HG03280 (cell line): ENCODE results near the gene GNS.
"Not testable (repeated sequence)": the region's sequence is repeated elsewhere in the genome, so short reads cannot be mapped to it uniquely, and the experiment has no call there.

ENCODE experiments used
- ATAC-seq: cut with Tn5 transposase; IDR thresholded peaks from one replicate; pipeline ENCODE4 v1.9.1; 2021; ENCODE audit warnings: mild to moderate bottlenecking, moderate library complexity; ENCODE audit not compliant: unreplicated experiment

GNS gene

DNA sequence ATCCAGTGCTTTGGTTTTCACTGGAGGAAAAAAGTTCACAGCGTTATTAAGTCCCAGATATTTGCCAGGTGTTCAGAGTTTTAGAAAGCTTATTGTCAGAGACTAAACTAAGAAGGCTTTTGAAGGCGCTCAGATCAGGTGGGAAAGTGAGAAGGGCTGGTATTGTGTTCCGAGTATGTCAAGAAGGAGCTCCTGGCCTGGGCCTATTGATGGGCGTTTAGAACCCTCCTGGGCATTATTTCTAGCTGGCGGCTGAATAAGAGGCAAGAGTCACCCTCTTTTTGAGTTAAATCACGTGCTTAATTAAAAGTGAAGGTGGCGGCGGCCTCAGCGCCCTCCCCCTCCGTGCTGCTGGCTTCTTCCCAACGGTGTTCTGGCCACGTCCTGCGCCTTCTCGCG lies 20.9 kb upstream of the GNS start:
- ATAC-seq: no peak

DNA sequence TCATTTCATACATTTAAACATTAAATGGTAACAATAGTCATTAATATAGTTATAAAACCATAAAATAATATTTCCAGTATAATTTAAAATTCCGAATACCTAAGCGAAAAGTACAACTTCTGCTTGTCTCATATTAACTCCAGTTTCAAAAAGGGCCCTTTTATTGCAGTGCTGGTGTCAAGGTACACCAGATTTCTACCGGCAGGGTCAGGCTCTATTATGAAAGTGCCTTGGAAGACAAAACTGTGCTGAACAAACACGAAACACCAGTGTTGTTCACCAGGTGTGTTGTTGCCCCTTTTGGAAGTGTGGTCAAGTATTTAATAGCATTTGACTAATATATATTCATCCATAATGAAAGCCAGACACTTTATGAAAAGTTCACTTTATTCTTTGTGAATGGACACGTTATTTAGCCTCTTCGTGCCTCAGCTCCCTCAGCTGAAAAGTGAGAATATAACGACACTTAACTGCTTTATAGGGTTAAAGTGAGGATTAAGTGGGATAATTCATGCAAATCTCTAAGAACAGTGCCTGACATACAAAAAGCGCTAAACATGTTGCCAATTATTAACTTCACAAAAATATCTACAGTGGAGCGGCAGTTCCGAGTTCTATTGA lies 20.3 kb upstream of the GNS start:
- ATAC-seq: no peak

DNA sequence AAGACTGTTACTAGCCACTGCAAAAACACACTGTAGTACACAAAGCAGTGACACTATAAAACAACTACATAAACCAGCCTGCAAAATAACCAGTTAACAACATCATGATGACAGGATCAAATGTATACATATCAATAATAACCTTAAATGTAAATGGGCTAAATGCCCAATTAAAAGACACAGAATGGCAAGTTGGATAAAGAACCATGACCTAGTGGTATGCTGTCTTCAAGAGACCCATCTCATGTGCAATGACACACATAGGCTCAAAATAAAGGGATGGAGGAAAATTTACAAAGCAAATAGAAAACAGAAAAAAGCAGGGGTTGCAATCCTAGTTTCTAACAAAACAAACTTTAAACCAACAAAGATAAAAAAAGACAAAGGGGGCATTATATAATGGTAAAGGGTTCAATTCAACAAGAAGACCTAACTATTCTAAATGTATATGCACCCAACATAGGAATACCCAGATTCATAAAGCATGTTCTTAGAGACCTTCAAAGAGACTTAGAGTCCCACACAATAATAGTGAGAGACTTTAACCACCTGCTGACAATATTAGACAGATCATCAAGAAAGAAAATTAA lies 16.0 kb upstream of the GNS start:
- ATAC-seq: not testable (repeated sequence)

DNA sequence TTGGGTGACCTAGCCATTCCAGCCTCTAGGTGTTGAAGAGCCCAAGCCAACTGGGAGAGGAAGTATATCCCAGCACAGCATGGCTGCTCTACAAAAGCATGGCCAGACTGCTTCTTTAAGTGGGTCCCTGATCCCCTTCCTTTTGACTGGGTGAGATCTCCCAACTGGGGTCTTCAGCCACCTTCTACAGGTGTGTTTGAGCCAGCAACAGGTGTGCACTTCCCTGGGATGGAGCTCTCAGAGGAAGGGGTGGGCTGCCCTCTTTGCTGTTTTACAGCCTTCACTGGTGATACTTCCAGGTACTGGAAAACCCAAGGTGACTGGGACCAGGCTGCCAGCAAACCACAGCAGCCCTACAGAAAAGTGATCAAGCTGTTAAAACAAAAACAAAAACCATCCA lies 14.2 kb upstream of the GNS start:
- ATAC-seq: no peak

DNA sequence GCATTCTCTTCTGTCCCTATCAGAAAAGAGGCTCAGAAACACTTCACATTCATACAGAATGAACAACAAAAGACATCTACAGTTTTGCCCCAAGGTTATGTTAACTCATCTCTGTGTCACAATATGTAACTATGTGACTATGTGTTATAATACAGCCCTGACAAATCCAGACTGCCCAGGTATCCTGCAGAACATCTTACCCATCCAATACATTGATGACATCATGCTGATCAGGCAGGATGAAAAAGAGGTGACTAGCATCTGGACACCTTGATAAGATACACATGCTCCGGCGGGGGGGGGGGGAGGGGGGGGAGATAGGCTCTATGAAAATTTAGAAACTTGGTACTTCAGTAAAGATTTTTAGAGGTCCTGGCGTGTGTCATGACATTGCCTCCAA lies 8.3 kb upstream of the GNS start:
- ATAC-seq: no peak

DNA sequence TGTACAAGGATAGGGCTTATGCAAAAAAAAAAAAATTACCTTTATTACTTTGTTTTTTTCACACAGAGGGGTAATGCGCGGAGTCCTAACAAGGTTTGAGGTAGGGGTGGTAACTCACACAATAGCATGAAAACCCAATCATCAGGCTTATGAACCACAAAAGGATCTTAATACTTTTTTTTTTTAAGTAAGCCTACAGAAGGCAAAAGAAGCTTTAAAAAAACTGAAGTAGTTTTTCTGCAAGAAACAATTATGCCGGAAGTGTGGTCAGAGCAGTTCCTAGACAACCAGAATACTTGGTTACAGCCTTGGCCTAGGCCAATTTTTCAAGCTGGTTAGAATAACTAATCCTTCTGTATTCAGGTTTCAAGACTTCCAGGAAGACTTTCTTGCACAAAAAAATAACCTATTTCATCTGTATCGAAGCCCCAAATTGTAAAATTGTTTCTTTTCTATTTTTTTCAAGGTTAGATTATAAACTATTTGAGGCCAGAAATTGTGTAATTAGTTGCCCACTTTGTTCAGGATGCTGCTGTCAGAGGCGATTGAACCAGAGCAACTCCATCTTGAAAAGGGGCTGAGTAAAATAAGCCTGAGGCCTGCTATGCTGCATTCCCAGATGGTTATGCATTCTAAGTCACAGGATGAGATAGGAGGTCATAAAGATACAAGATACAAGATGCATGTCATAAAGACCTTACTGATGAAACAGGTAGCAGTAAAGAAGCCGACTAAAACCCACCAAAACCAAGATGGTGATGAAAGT lies 1.8 kb upstream of the GNS start:
- no peak for ATAC-seq

DNA sequence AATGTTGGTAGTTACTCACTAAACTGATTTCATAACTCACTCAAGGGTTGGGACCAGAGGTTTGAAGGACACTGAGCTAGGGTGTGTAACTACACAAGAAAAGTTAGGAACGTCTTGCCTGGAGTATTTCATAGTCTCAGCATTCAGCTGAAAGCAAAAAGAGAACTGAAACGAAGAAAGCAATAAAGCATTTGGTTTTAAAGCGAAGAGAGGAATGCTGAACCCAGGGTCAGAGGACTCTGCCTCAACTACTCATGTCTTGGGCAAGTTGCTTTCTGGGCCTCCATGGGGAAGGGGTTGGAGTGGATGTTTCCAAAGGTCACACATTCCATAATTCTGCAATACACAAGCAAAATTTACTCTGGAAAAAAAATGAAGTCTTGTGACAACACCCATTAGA lies 1.4 kb downstream of the GNS start:
- ATAC-seq: no peak

DNA sequence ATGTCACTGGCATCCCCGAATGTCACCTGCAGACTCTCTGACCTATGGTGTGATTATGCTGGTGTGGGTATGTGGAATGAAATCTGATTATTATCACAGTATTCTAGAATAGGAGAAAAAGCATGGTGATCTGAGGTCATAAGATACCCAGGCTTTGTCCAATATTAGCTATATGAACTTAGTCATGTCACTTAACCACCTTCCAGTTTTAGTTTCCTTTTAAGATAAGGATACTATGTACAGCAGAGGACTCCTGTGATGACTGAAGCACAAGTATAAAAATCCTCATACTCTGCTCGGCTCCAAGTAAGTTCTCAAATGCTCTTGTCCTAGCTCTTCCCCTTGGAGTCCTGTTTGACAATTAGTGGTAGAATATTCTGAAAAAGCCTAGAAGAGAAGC lies 2.8 kb downstream of the GNS start:
- peak; percentile 35 for ATAC-seq

DNA sequence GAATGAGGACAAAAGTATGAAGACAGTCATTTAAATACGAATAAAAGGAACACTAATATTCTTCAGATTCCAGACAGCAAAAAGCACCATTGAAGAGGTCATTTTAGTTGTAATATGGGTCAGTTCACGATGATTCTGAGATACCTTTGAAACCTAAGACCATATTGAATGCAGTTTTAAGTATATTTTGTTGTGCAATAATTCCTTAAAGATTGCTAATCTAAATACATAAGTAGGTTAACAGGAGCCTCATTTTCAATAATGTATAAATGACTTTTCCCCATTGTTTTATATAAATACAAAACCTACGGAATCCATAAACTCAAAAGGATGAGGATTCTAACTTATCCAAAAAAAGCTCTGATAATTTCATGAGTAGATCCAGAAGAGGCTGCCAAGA lies 5.8 kb downstream of the GNS start:
- ATAC-seq: no peak

DNA sequence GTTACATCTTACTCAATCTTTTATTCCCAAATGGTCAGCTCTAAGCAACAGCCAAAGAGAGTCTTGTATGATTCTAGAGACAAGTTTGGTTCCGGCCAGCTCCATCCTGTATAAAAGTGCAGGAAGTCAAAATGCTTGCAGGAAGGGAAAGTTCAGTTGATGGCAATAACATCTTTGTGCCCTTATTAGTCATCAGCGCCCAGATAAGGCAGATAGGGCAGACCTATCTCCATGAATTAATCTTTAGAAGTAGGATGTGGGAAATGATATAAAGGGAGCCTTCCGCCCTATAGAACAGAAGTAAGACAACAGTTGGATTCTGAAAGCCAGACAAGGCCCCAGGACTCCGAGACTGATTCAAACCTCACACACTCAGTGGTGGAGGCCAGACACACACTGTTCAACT lies 6.4 kb downstream of the GNS start:
- no peak for ATAC-seq

DNA sequence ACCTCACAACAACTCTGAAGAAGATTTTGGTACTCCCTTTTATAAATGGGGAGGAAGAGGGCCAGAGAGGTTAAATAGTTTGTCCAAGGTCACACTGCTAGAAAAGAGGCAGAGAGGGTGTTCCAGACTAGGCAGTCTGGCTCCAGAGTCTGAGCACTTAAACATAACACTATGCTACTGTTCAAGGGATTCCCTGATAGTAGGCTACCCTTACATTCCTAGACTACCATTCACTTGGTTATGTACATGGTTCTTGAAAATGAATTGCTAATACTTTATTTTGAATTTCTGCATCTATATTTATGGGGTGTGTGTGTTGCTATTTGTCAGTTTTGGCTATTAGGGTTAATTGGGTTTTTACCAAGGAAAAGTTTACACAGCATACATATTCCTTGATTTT lies 7.2 kb downstream of the GNS start:
- no peak for ATAC-seq

DNA sequence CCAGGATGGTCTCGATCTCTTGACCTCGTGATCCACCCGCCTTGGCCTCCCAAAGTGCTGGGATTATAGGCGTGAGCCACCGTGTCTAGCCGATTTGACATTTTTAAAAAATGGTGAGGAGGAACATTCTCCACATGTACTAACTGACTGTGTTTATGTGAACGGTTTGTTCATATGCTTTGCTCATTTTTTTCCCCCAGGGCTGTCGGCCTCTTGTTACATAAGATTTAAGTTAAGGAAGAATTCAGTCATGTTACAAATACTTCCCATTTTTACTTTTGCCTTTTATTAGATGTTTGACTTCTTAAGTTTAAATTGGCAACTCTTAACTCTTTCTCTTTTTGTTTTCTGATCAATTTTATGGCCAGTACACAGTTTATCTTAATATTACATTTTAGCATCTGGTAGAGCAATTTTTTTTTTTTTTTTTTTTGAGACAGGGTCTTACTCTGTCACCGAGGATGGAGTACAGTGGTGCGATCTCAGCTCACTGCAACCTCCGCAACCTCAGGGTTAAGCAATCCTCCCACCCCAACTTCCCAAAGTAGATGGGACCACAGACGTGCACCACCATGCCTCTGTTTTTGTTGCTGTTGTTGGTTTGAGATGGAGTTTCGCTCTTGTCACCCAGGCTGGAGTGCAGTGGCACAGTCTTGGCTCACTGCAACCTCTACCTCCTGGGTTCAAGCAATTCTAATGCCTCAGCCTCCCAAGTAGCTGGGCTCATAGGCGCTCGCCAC lies 9.6 kb downstream of the GNS start:
- ATAC-seq: no peak

DNA sequence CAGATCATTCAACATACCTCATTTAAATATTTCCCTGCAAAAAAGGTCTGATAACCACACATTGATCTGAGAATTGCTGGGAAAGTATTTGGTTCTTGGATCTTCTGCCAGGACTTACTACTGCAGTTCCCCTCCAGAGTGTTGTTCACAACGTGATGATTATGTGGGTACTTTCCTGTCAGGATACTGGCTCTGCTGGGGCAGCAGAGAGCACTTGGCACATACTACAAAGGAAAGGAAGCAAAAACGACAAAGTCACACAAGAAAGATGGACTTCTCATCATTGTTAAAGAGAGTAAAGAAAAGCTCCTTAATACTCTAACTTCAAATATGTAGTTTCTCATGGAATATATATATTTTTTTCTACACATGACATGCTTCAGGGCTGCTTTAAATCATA lies 11.5 kb downstream of the GNS start:
- ATAC-seq: no peak

DNA sequence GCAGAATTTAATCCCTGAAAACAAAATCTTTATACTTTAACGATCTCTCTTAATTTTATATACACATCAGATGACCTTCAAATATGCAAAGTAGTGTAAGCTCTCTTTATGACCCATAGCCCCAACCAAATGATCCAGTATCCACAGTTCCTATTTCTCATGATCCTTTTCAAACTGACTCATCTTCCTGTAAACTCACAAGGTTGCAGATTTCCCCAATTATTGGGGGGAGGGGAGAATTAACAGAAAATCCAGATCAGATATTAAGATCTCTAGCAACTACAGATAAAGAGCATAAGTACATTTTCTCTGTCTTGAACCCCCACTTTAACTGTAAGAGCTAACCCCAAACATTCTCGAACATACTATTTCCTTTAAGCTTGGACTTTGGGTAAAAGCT lies 12.5 kb downstream of the GNS start:
- ATAC-seq: no peak

DNA sequence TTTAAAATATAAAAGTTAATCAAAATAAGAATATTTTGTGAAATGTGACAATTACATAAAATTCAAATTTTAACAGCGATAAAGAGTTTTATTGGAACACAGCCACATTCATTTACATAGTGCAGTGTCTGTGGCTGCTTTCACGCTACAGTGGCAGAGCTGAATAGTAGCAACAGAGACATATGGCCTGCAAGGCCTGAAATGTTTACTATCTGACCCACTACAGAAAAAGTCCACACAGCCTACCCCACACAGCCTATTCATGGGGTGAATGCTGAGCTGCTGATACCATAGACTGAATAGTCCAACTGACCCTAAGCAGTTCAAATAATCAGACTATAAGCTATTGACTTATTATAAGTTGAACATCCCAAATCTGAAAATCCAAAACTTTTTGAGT lies 13.2 kb downstream of the GNS start:
- ATAC-seq: no peak

DNA sequence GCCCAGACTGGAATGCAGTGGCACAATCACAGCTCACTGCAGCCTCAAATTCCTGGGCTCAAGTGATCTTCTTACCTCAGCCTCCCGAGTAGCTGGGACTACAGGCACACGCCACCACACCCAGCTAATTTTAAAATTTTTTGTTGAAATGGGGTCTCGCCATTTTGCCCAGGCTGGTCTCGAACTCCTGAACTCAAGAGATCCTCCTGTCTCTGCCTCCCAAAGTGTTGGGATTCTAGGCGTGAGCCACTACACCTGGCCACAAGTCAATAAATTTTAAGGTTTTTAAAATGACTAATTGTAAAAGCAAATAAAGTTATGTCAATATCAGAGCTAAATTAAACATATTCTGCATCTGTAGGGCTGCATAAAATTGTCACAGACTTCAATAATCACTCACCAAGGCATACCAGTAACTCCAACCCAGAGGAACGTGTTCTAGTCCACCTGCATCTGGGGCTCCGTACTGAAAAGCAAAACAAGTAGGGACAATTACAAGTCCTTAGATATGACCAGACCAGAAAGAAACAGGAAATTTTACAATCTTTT lies 13.9 kb downstream of the GNS start:
- no peak for ATAC-seq

DNA sequence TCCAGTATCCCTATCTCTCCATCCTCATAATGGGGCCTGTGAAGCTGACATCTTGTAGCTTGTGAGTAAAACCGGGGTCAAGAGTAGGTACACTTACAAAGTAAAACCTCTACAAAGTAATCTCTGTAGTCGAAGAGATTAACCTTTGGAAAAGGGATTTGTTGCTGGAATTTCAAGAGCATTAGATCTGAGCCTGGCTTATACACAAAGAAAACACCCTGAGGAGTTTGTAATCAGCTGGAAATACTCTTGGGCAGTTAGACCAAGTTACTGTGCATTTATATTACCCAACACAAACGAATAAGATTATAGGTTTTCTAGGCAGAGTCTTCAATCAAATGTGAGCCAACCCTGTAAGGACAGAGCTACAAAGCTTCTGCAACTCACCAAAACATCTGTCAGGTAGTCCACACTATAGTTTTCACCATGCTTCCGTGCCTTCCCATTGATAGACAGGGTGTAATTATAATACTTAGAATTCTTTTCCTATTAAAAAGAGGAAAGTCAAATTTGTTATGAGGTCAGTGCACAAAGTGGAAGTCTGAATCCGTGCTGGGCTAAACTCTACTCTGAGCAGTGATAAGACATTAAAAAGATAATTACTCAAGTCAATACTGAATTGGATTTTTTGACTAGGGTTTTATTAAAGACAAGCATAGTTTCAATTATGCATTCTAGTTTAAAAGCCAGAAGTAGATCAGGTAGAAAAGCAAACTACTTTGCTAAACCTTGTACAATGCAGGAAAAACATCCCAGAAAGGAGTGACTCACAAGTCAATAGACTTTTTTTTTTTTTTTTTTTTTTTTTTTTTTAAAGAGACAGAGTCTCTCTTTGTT lies 14.6 kb downstream of the GNS start:
- no peak for ATAC-seq

DNA sequence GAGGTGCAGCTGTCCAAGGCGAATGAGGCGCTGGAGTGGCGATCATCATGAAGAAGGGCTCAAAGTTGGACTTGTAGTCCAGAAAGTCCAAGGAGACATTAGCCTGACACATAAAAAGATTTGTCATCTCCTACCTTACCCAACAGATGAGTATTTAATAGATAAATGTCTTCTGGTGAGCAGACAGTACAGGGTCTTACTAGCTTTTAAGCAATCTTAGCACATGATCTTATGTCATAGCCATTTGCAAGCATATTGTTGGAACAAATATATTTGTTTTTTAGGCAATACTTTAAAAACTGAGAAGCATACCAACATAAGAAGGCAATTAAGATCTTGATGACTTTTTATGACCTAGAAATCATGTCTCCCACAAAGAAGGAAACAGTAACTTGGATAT lies 16.0 kb downstream of the GNS start:
- no peak for ATAC-seq

DNA sequence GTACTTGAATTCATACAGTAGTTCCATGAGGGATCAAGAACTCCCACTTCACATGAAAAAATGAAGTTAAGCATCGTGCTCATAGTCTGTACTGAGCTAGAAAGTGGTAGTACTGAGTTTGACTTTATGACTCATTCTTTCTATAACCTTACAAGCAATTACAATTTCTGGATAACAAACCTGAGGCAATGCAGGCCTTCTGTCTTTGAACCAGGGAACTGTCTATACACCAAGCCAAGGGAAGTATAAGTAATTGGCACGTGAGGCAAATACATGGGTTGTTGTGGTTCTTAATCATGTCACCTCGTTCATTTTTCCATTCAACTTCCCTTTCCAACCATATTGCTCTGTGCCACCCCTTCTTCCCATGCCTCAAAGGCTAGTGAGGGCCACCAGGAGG lies 16.8 kb downstream of the GNS start:
- ATAC-seq: no peak

DNA sequence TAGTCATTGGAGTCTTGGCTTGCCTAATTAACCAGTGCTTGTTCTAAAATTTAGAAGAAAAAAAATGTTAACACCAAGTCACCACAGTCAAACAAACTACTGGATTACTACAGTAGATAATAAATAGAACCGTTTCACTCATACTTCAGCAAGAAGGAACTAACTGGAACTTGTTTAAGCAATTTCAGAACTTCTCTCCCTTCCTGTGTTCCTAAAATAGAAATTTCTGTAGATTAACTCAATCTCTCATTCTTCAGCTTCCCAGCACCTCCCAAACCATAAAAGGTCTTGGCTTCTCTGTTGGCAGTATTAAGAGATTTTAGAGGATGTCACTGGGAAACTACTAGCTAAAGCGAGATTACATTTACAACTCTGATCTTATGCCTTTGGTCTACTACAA lies 18.6 kb downstream of the GNS start:
- no peak for ATAC-seq

DNA sequence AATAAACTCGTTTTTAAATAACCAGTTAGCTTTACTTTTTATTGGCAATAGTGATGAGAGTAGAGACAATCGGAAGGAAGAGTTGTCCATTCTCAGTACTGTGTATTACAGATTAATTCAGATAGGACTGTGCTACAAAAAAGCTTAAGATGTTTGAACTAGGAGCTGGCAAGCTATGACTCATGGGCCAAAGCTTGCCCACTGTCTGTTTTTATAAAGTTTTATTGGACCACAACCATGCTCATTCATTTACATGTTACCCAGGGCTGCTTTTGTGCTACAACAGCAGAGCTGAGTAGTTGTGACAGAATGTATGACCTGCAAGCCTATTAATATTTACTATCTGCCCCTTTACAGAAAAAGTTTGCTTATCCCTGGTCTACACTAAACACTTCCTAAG lies 19.4 kb downstream of the GNS start:
- ATAC-seq: no peak
